Amniotic stem cell (primary cell): ENCODE measurements around the gene SLC10A1.

ENCODE experiments used
- DNase-seq: peaks from one replicate; lab custom pipeline; 2025; lab: John Stamatoyannopoulos, UW

The SLC10A1 gene

GRCh38 chr14:69808919-69809808 is 12.1 kb upstream of the SLC10A1 start:
- no peak for DNase-seq

- no peak for DNase-seq
These were observed 10.2 kb upstream of the SLC10A1 start for GRCh38 chr14:69807192-69807591.

GRCh38 chr14:69804902-69805301 is 7.9 kb upstream of the SLC10A1 start:
- no peak for DNase-seq

- no peak for DNase-seq
These were observed 6.7 kb upstream of the SLC10A1 start for GRCh38 chr14:69803753-69804152.

- DNase-seq, result no peak
These were observed 1.3 kb upstream of the SLC10A1 start for GRCh38 chr14:69798339-69798735.

- DNase-seq, result no peak
These were observed 715 bp upstream of the SLC10A1 start for GRCh38 chr14:69797573-69798338.

- no peak for DNase-seq
These were observed 1.4 kb downstream of the SLC10A1 start for GRCh38 chr14:69795691-69796090.

- no peak for DNase-seq
These were observed 2.2 kb downstream of the SLC10A1 start for GRCh38 chr14:69794791-69795190.

- no peak for DNase-seq
These were observed 4.1 kb downstream of the SLC10A1 start for GRCh38 chr14:69792887-69793421.

GRCh38 chr14:69789118-69789640 is 7.9 kb downstream of the SLC10A1 start:
- DNase-seq, result no peak

- DNase-seq, result no peak
These were observed 10.4 kb downstream of the SLC10A1 start for GRCh38 chr14:69786603-69787002.

GRCh38 chr14:69784942-69785341 is 12.1 kb downstream of the SLC10A1 start:
- DNase-seq, result no peak

- DNase-seq, result no peak
These were observed 16.1 kb downstream of the SLC10A1 start for GRCh38 chr14:69780952-69781351.

GRCh38 chr14:69780092-69780491 is 16.9 kb downstream of the SLC10A1 start:
- no peak for DNase-seq

GRCh38 chr14:69779088-69779487 is 18.0 kb downstream of the SLC10A1 start:
- no peak for DNase-seq

- no peak for DNase-seq
These were observed 20.1 kb downstream of the SLC10A1 start for GRCh38 chr14:69776875-69777453.

- DNase-seq, result no peak
These were observed 22.0 kb downstream of the SLC10A1 start for GRCh38 chr14:69775012-69775411.

- no peak for DNase-seq
These were observed 23.3 kb downstream of the SLC10A1 start for GRCh38 chr14:69773571-69774276.

GRCh38 chr14:69772082-69773017 is 24.7 kb downstream of the SLC10A1 start:
- DNase-seq, result no peak

- DNase-seq, result no peak
These were observed 25.9 kb downstream of the SLC10A1 start for GRCh38 chr14:69771136-69771535.
